Ovary (tissue), 9 donors: ENCODE measurements around the gene DPRX. TPM values are rescaled to one million over a fixed set of nuclear protein-coding genes. Genes with fewer than 3 reads are reported as not detected.

Experiments
- DNase-seq, 5 donors: peaks; one replicate each; pipeline ENCODE4 v3.0.0-alpha.2; 2019 to 2020
- H3K27ac ChIP-seq, 2 donors: fragments of 200-600 bp; one replicate each; pipeline versions ENCODE4 v1.5.1 to v1.8.0; 2019 to 2022
- H3K27me3 ChIP-seq: fragments of 200-600 bp; one replicate; pipeline ENCODE4 v1.8.0; 2022
- H3K36me3 ChIP-seq: fragments of 200-600 bp; sonication (generic); one replicate; pipeline ENCODE4 v1.5.1; 2019
- H3K4me1 ChIP-seq: one replicate; pipeline ENCODE4 v1.8.1; 2013; ENCODE audit warnings: mild to moderate bottlenecking, moderate library complexity; ENCODE audit not compliant: insufficient read depth
- H3K4me3 ChIP-seq: fragments of 200-600 bp; sonication (generic); one replicate; pipeline ENCODE4 v1.5.1; 2017
- H3K9me3 ChIP-seq, 2 donors: fragments of 200-600 bp in 1 of 2; sonication (generic) in 1 of 2; one replicate each; pipeline versions ENCODE4 v1.5.1 to v1.8.1; 2013 to 2019; ENCODE audit warnings: mild to moderate bottlenecking in 1 of 2, moderate library complexity in 1 of 2
- EP300 ChIP-seq: sonication (generic); formaldehyde crosslinking; IDR thresholded peaks from one replicate; pipeline ENCODE4 v1.6.1; 2017; ENCODE audit warnings: antibody characterized with exemption
- POLR2A ChIP-seq: fragments of 450-650 bp; IDR thresholded peaks from one replicate; pipeline ENCODE4 v1.6.1; 2017; ENCODE audit warnings: antibody characterized with exemption, mild to moderate bottlenecking, moderate library complexity
- WGBS, 3 donors: extraction: QIAGEN DNeasy Blood & Tissue Kit in 1 of 3; methylation state at CpG; one replicate each; pipeline versions ENCODE4 v1.1.5 to v1.1.7; 2013 to 2017; 5-methylcytosine and 5-hydroxymethylcytosine counted together
- intact Hi-C, 4 donors: fragments of 100-400 bp; cut with DNase I; formaldehyde crosslinking; loops; one replicate each; pipeline versions ENCODE4 v1.11.0 to v1.15.1; 2022 to 2023
- polyA plus RNA-seq, 2 donors: library from polyadenylated mRNA; stranded (reverse); fragments of 200-250 nt in 1 of 2; fragments of 350-450 nt in 1 of 2; fragmentation: Illumina TruSeq in 1 of 2; extraction: RNeasy Lipid Tissue Mini Kit (QIAGEN cat#74804) in 1 of 2; gene quantifications; one replicate each; pipeline ENCODE4 v1.2.3, GENCODE V29; 2013 to 2014
- total RNA-seq, 7 donors: library from RNA; depleted of rRNA in 2 of 7; stranded (reverse); fragments of >200 nt in 2 of 7; fragmentation: NEBNext Ultra II Directional in 3 of 7; extraction: Animal tissue kit (Norgen Biotek cat#: 25700) in 3 of 7; gene quantifications; one replicate each; pipeline versions ENCODE4 v1.1.0 to v1.2.4, GENCODE V29; 2016 to 2023
- TF ChIP-seq, protein P1 (sequence below), 3 donors: fragments of 450-650 bp in 2 of 3; fragments of 200-600 bp in 1 of 3; IDR thresholded peaks; one replicate each; pipeline versions ENCODE4 v1.5.1 to v1.8.0; 2016 to 2022; ENCODE audit warnings: antibody characterized with exemption in 3 of 3, mild to moderate bottlenecking in 1 of 3
- donor health status: DM: no; HTN: no; CAD: no; lungs with moderate emphysema.
- donor health status: DM: no; HTN: no; CAD: no.
- donor health status: Bipolar disorder and iron deficiency.
- donor health status: DM: yes; HTN: yes; CAD: no.
- donor health status: DM: no; HTN: no; CAD: no.
- donor health status: DM: yes; HTN: yes; CAD: no.

The DPRX gene
- total and polyA plus RNA-seq, 9 donors, result not detected

DNA sequence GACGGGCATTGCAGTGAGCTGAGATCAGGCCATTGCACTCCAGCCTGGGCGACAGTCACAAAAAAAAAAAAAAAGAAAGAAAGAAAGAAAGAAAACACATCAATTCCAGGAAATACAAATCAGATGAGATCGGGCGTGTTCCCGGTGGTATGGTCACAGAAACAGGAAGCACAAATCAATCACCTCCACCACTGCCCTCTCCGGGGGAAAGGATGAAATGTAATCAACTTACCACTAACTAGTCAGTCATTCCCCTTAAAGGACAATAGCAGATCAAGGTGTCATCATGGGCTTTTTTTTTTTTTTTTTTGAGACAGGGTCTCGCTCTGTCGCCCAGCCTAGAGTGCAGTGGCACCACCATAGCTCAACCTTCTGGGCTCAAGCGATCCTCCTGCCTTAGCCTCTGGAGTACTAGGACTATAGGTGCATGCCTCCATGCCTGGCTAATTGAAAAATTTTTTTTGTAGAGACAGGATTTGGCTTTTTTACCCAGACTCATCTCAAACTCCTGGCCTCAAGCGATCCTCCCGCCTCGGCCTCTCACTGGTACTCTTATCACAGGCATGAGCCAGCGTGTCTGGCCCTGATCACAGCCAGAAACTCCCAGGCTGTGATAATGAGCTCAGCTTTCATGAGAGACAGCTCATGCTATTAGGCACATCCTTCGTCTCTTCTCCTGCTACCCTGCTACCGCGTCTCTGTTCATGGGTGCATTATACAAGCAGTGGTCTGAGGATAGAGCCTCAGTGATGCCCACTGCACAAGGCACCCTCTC is 6.8 kb upstream of the DPRX start:
- no peaks in the 10 kb centered on the region for H3K36me3 ChIP-seq
- H3K27ac ChIP-seq, result no peak overlapping the region
- 74 to 76% (median 75%) methylated on average over 16 of the region's 16 CpGs for WGBS, 3 donors
- H3K4me1 ChIP-seq, result no peaks in the 10 kb centered on the region
- H3K27me3 ChIP-seq, result no peaks in the 10 kb centered on the region
- no peak for DNase-seq
- H3K9me3 ChIP-seq, result no peaks in the 10 kb centered on the region
- intact Hi-C loops, result no loop called here
- no peak overlapping the region for H3K4me3 ChIP-seq
- no peak for TF ChIP-seq EP300

DNA sequence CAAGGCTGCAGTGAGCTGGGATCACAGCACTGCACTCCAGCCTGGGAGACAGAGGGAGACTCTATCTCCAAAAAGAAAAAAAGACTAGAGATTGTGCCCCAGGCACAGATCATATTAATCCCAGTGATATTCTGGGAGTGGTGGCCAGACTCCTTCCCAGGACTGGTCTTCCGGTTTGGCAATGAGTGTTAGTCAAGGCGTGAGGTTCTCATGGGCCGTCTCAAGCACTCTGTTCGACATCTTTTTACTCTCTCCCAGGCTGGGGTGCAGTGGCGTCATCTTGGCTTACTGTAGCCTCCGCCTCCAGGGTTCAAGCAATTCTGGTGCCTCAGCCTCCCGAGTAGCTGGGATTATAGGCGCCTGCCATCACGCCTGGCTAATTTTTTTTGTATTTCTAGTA is 5.3 kb upstream of the DPRX start:
- Histone ChIP-seq H3K4me3 (no peak overlapping the region), H3K27me3 (no peaks in the 10 kb centered on the region), H3K36me3 (no peaks in the 10 kb centered on the region), H3K9me3 (no peaks in the 10 kb centered on the region), H3K4me1 (no peaks in the 10 kb centered on the region), H3K27ac (no peak overlapping the region)
- no peak for DNase-seq
- WGBS, 3 donors, result 88 to 91% (median 90%) methylated on average over 9 of the region's 9 CpGs
- intact Hi-C loops, result no loop called here
- TF ChIP-seq POLR2A (no peak), EP300 (no peak)
- TF ChIP-seq, protein P1, sequence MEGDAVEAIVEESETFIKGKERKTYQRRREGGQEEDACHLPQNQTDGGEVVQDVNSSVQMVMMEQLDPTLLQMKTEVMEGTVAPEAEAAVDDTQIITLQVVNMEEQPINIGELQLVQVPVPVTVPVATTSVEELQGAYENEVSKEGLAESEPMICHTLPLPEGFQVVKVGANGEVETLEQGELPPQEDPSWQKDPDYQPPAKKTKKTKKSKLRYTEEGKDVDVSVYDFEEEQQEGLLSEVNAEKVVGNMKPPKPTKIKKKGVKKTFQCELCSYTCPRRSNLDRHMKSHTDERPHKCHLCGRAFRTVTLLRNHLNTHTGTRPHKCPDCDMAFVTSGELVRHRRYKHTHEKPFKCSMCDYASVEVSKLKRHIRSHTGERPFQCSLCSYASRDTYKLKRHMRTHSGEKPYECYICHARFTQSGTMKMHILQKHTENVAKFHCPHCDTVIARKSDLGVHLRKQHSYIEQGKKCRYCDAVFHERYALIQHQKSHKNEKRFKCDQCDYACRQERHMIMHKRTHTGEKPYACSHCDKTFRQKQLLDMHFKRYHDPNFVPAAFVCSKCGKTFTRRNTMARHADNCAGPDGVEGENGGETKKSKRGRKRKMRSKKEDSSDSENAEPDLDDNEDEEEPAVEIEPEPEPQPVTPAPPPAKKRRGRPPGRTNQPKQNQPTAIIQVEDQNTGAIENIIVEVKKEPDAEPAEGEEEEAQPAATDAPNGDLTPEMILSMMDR (IDR thresholded peaks at IDR 0.05), result no peak

DNA sequence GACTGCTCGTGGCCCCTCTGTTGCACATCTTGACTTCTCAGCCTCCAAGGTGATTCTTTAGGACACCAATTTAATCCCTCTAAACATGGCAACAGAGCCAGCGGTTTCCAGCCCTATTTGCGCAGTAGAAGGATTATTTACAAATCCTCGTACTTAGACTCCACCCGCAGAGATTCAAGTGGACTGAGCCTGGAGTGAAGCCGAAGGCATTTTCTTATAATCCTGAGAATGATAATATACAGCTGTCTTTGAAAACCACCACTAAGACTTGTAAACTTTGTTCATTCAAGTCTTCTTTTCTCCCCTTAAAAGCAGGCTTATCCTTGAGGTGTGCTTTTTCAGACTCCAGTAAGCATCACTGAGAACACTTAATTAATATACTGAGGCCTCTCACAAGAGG is 4.8 kb upstream of the DPRX start:
- TF ChIP-seq, protein P1 (IDR thresholded peaks at IDR 0.05), result no peak
- TF ChIP-seq POLR2A (no peak), EP300 (no peak)
- H3K4me3 ChIP-seq, result no peak overlapping the region
- no peaks in the 10 kb centered on the region for H3K36me3 ChIP-seq
- DNase-seq, result no peak
- no peaks in the 10 kb centered on the region for H3K4me1 ChIP-seq
- no peaks in the 10 kb centered on the region for H3K9me3 ChIP-seq
- H3K27me3 ChIP-seq, result no peaks in the 10 kb centered on the region
- no peak overlapping the region for H3K27ac ChIP-seq
- intact Hi-C loops, result no loop called here
- 76 to 82% (median 77%) methylated on average over 6 of the region's 6 CpGs for WGBS, 3 donors

DNA sequence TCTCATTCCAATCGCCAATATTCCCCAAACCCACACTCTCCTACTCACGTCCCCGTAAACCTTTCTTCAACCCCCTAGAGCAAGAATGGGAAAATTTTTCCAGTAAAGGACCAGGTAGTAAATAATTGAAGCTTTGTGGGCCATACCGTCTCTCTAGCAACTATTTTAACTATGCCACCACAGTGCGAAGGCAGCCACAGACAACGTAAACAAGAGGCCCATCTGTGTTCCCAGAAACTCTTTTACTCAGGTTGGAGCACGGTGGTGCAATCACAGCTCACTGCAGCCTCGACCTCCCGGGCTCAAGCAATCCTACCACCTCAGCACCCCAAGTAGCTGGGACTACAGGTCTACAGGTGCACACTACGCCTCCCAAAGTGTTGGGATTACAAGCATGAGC is 3.0 kb downstream of the DPRX start:
- Histone ChIP-seq H3K4me3 (no peak overlapping the region), H3K36me3 (no peaks in the 10 kb centered on the region), H3K9me3 (no peaks in the 10 kb centered on the region), H3K27ac (no peak overlapping the region), H3K27me3 (no peaks in the 10 kb centered on the region), H3K4me1 (no peaks in the 10 kb centered on the region)
- DNase-seq, result no peak
- TF ChIP-seq POLR2A (no peak), EP300 (no peak)
- TF ChIP-seq, protein P1 (IDR thresholded peaks at IDR 0.05), result no peak
- WGBS, 3 donors, result 47 to 57% (median 50%) methylated on average over 10 of the region's 10 CpGs
- intact Hi-C loops, result no loop called here

DNA sequence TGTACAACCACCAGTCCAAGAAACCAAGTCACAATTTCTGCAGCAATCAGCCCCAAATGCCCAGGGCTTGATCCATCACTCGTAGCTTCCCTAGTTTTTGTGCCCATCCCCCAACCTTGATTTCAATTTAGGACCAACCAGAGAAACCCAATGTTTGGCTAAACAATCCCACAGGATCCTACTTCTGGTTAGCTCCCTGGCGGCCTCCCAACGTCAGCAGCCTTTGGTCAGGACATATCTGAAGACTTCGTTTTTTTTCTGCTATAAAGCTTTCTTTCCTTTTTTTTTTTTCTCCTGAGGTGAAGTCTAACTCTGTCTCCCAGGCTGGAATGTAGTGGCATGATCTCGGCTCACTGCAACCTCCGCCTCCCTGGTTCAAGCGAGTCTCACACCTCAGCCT is 7.7 kb downstream of the DPRX start:
- intact Hi-C loops, result no loop called here
- Histone ChIP-seq H3K36me3 (no peaks in the 10 kb centered on the region), H3K4me3 (no peak overlapping the region), H3K27me3 (no peaks in the 10 kb centered on the region), H3K4me1 (no peaks in the 10 kb centered on the region), H3K27ac (no peak overlapping the region), H3K9me3 (peaks cover 0 to 4% of the 10 kb centered on the region in 2 donors)
- WGBS, 3 donors, result 54 to 62% (median 61%) methylated on average over 7 of the region's 7 CpGs
- no peak for DNase-seq
- no peak for TF ChIP-seq EP300
- no peak for TF ChIP-seq POLR2A
- TF ChIP-seq, protein P1 (IDR thresholded peaks at IDR 0.05), result no peak
